HepG2 (cell line): Measurements from ENCODE around the gene PPP1R13L. TPM values are rescaled to one million over a fixed set of nuclear protein-coding genes. Genes with fewer than 3 reads are reported as not detected.

Experiments used
- ATAC-seq: fragments of 200-7000 bp; cut with Tn5 transposase; 3 replicates; pipeline ENCODE4 v1.9.1; 2020; ENCODE audit warnings: mild to moderate bottlenecking, moderate library complexity
- BruUV-seq: library from RNA; stranded (reverse); fragments of 400-500 nt; replicated peaks from 2 replicates; lab custom pipeline; 2021; lab: Mats Ljungman, UMichigan
- CTCF ChIA-PET: fragments of 300-600 bp; formaldehyde crosslinking; extraction: SDS; loops from one replicate; lab custom pipeline; 2021; ENCODE audit warnings: low total read pairs, inconsistent platforms, low intra/inter-chr PET ratio; lab: Yijun Ruan, JAX
- POLR2A ChIA-PET: fragments of 350-600 bp; sonication (Branson Sonifier 250); formaldehyde crosslinking; loops from one replicate; lab custom pipeline; 2020; ENCODE audit warnings: antibody characterized with exemption, inconsistent platforms; lab: Yijun Ruan, JAX
- DNase-seq: peaks from one replicate; pipeline ENCODE4 v3.0.0-alpha.2; 2015; ENCODE audit warnings: low spot score
- FAIRE-seq: peaks from 3 replicates; lab custom pipeline; 2011; peaks lifted over from hg19 to GRCh38; lab: Jason Lieb, UNC
- H2AFZ ChIP-seq: one replicate; pipeline ENCODE4 v1.6.1; 2011; ENCODE audit warnings: low read length, inconsistent platforms
- H3K27ac ChIP-seq: fragments of 300-600 bp; 3 replicates; pipeline ENCODE4 v1.8.0; 2011; ENCODE audit warnings: mixed run types, mild to moderate bottlenecking, mixed read lengths, low read length, inconsistent platforms; ENCODE audit not compliant: insufficient read depth; ENCODE audit errors: extremely low read length
- H3K27me3 ChIP-seq, 2 experiments: fragments of 200-600 bp in 1 of 2; 2 replicates in 1 of 2; 3 replicates in 1 of 2; pipeline versions ENCODE4 v1.6.0 to v1.8.0; 2011; ENCODE audit warnings: low read length in 2 of 2, mild to moderate bottlenecking in 2 of 2, moderate library complexity in 2 of 2, inconsistent platforms in 1 of 2; ENCODE audit not compliant: insufficient read depth in 2 of 2, control insufficient read depth in 1 of 2
- H3K36me3 ChIP-seq, 2 experiments: fragments of 200-600 bp in 1 of 2; replicated peaks in 1 of 2; 2 replicates in 1 of 2; 3 replicates in 1 of 2; pipeline versions ENCODE4 v1.5.1 to v1.8.0; 2011; ENCODE audit warnings: low read length in 2 of 2, inconsistent platforms in 1 of 2; ENCODE audit not compliant: insufficient read depth in 2 of 2, control insufficient read depth in 1 of 2
- H3K4me1 ChIP-seq: 2 replicates; pipeline ENCODE4 v1.5.1; 2012; ENCODE audit warnings: low read length, inconsistent platforms; ENCODE audit not compliant: insufficient read depth
- H3K4me2 ChIP-seq: 2 replicates; pipeline ENCODE4 v1.6.0; 2011; ENCODE audit warnings: low read depth, low read length, inconsistent platforms
- H3K4me3 ChIP-seq, 3 experiments: fragments of 200-600 bp in 1 of 3; sonication (generic), shearing (Covaris generic) in 1 of 3; replicated peaks in 1 of 3; 2 replicates each; pipeline ENCODE4 v1.5.1; 2011 to 2016; ENCODE audit warnings: low read length in 3 of 3, inconsistent platforms in 2 of 3, low read depth in 2 of 3, mild to moderate bottlenecking in 2 of 3, control low read depth in 1 of 3, mixed read lengths in 1 of 3; ENCODE audit not compliant: insufficient read depth in 1 of 3
- H3K79me2 ChIP-seq: one replicate; pipeline ENCODE4 v1.6.1; 2011; ENCODE audit warnings: low read length, inconsistent platforms; ENCODE audit not compliant: insufficient read depth
- H3K9ac ChIP-seq: 2 replicates; pipeline ENCODE4 v1.6.0; 2011; ENCODE audit warnings: mild to moderate bottlenecking, low read depth, low read length, inconsistent platforms; ENCODE audit not compliant: insufficient read depth
- H3K9me3 ChIP-seq: 2 replicates; pipeline ENCODE4 v1.5.1; 2012; ENCODE audit warnings: mild to moderate bottlenecking, low read length
- H4K20me1 ChIP-seq: 2 replicates; pipeline ENCODE4 v1.6.0; 2011; ENCODE audit warnings: inconsistent platforms, mild to moderate bottlenecking, low read length, moderate library complexity; ENCODE audit not compliant: insufficient read depth
- ATRX ChIP-seq: sonication (generic); formaldehyde crosslinking; IDR thresholded peaks from 2 replicates; pipeline ENCODE4 v1.4.0; 2020; ENCODE audit warnings: missing genetic modification reagents, borderline replicate concordance
- DNMT3B ChIP-seq: conservative IDR thresholded peaks from 2 replicates; pipeline ENCODE4 v1.6.1; 2016; ENCODE audit warnings: missing biosample characterization, control low read depth
- RBM22 ChIP-seq: fragments of 200-400 bp; formaldehyde crosslinking; optimal IDR thresholded peaks from 2 replicates; pipeline ENCODE3; 2017; ENCODE audit warnings: mild to moderate bottlenecking, low read length, moderate library complexity
- SALL1 ChIP-seq: sonication (generic); formaldehyde crosslinking; IDR thresholded peaks from 2 replicates; pipeline ENCODE4 v1.8.0; 2022; ENCODE audit warnings: mild to moderate bottlenecking, missing genetic modification reagents
- SOX13 ChIP-seq, 3 experiments: fragments of 450-650 bp in 1 of 3; sonication (generic) in 1 of 3; formaldehyde crosslinking in 1 of 3; IDR thresholded peaks in 2 of 3; conservative IDR thresholded peaks in 1 of 3; 2 replicates each; pipeline versions ENCODE4 v1.5.0 to v1.6.1; 2016 to 2020; ENCODE audit warnings: antibody characterized with exemption in 1 of 3, mild to moderate bottlenecking in 1 of 3, missing compliant biosample characterization in 1 of 3, missing genetic modification reagents in 1 of 3, moderate library complexity in 1 of 3
- WGBS: methylation state at CpG from one replicate; pipeline ENCODE4 v1.1.6; 2017; ENCODE audit warnings: low lambda C conversion rate; 5-methylcytosine and 5-hydroxymethylcytosine counted together
- in situ Hi-C: cut with HindIII; loops from 2 replicates; pipeline ENCODE4 v1.10.0; 2017; ENCODE audit warnings: low pct_unique_long_range_greater_than_20kb; ENCODE audit not compliant: extremely low pct_ligation_motif_present
- intact Hi-C: fragments of 100-400 bp; cut with micrococcal nuclease; formaldehyde crosslinking; loops from one replicate; pipeline ENCODE4 v1.10.0; 2022; ENCODE audit not compliant: unreplicated experiment
- polyA plus RNA-seq, 8 experiments: library from polyadenylated mRNA; depleted of rRNA in 3 of 8; stranded (reverse) in 7 of 8; unstranded in 1 of 8; fragments of >200 nt; fragmentation: Illumina TruSeq in 4 of 8; extraction: Trizol in 4 of 8; gene quantifications; 2 replicates each; pipeline versions ENCODE4 v1.2.1 to v1.2.3, GENCODE V29; 2011 to 2016; ENCODE audit warnings: low read depth in 4 of 8, missing spikeins in 1 of 8, mixed read lengths in 1 of 8; ENCODE audit not compliant: insufficient read depth in 1 of 8
- total RNA-seq, 5 experiments: library from RNA; depleted of rRNA; stranded (reverse); fragments of >200 nt; fragmentation: Illumina TruSeq; extraction: Trizol; gene quantifications; 2 replicates each; pipeline ENCODE4 v1.2.3, GENCODE V29; 2016; ENCODE audit warnings: low read depth in 1 of 5
- TF ChIP-seq, protein P1 (sequence below): IDR thresholded peaks from 2 replicates; pipeline ENCODE4 v1.6.1; 2016; ENCODE audit warnings: low read depth, missing genetic modification reagents, missing compliant biosample characterization
- TF ChIP-seq, protein P2 (sequence below): sonication (generic); IDR thresholded peaks from 2 replicates; pipeline ENCODE4 v1.6.1; 2016; ENCODE audit warnings: low read depth, borderline replicate concordance
- TF ChIP-seq, protein P3 (sequence below): sonication (generic); formaldehyde crosslinking; IDR thresholded peaks from 2 replicates; pipeline ENCODE4 v1.4.0; 2020; ENCODE audit warnings: mild to moderate bottlenecking, missing genetic modification reagents
- TF ChIP-seq, protein P4 (sequence below): IDR thresholded peaks from 2 replicates; pipeline ENCODE4 v1.6.1; 2016; ENCODE audit warnings: missing compliant biosample characterization, missing genetic modification reagents, borderline replicate concordance

The PPP1R13L gene
- total and polyA plus RNA-seq, 2 of the 13 experiments (the other 11 are each of a cell fraction or from before 2014, with no cell fraction given): 1.3 to 6.6 TPM

DNA sequence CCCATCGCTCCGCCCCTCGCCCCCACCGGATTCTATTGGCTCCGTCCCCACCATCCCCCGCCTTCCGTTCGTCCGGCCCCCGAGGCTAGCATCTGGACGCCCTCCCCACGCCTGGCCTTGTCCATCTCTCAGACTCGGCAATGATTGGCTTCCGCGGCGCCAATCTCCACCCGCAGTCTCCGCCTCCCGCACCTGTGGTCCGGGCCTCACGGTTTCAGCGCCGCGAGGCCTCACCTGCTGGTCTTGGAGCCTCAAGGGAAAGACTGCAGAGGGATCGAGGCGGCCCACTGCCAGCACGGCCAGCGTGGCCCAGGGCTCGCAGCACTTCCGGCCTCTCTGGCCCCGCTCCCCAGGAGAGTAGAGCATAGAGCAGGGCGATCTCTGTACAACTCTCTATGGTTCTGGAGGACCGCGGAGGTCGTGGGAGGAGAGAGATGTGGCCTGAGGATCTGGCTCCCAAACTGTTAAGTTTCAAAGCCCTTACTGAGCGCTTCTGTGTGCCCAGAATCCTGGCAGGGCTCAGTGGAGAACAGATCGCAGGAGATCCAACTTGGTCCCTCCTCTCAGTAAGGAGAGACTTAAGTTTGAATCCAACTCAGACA lies 18.8 kb upstream of the PPP1R13L start, which contains the start of gene ERCC1:
Gene ERCC1 (minus strand): TSS at position 329 of the 602 bp plus-strand sequence. CDS start 543 bp downstream, outside the sequence.
- ATAC-seq (peak; percentile 91), DNase-seq (peak; percentile 96), FAIRE-seq (no peak)
- in situ Hi-C loops (loop anchor here (10.0 kb wide), 1 partner anchor 51 kb away; no protein-coding TSS in a partner anchor), intact Hi-C loops (loop anchor here (1.0 to 2.0 kb wide), 2 partner anchors 19 to 159 kb away; no protein-coding TSS in a partner anchor)
- ChIA-PET CTCF (no interaction called here), POLR2A (interaction anchor here (0.7 to 1.7 kb wide), 3 partner anchors 18 to 55 kb away, joined by 3 to 6 read pairs (median 6); no protein-coding TSS in a partner anchor)
- Histone ChIP-seq H3K79me2 (peaks cover 9% of the 10 kb centered on the region), H3K36me3 (peaks cover 0 to 14% of the 10 kb centered on the region in 2 experiments; a peak in 1 of 5 replicates), H3K9me3 (no peaks in the 10 kb centered on the region), H3K27me3 (no peaks in the 10 kb centered on the region; a peak in 1 of 5 replicates), H3K4me3 (peak within 1 kb of the TSS; percentile 73 to 94 (median 83)), H4K20me1 (no peaks in the 10 kb centered on the region), H3K27ac (peak within 1 kb of the TSS; percentile 87), H2AFZ (no peak within 1 kb of the TSS), H3K9ac (peak within 1 kb of the TSS; percentile 83), H3K4me1 (peaks cover 40% of the 10 kb centered on the region), H3K4me2 (peak within 1 kb of the TSS; percentile 94)
- TSS peak; percentile 91 for BruUV-seq
- WGBS: 0% methylated on average over 24 of the region's 37 CpGs
- TF ChIP-seq ATRX (CRISPR knock-in tag) (no peak), DNMT3B (CRISPR knock-in tag) (peak; percentile 91), SALL1 (peak; percentile 82), SOX13 (IDR thresholded peaks at IDR 0.05) (0 out of 2 replicates have a peak, but pooled peaks have one; percentile 18), SOX13 (CRISPR knock-in tag; conservative IDR thresholded peaks at IDR 0.05 in 1 of 2, IDR thresholded peaks at IDR 0.05 in 1 of 2) (peak in 1 of 2 experiments; percentile 55; a peak in 2 of 4 replicates), RBM22 (peak; percentile 79)
- TF ChIP-seq, protein P1, sequence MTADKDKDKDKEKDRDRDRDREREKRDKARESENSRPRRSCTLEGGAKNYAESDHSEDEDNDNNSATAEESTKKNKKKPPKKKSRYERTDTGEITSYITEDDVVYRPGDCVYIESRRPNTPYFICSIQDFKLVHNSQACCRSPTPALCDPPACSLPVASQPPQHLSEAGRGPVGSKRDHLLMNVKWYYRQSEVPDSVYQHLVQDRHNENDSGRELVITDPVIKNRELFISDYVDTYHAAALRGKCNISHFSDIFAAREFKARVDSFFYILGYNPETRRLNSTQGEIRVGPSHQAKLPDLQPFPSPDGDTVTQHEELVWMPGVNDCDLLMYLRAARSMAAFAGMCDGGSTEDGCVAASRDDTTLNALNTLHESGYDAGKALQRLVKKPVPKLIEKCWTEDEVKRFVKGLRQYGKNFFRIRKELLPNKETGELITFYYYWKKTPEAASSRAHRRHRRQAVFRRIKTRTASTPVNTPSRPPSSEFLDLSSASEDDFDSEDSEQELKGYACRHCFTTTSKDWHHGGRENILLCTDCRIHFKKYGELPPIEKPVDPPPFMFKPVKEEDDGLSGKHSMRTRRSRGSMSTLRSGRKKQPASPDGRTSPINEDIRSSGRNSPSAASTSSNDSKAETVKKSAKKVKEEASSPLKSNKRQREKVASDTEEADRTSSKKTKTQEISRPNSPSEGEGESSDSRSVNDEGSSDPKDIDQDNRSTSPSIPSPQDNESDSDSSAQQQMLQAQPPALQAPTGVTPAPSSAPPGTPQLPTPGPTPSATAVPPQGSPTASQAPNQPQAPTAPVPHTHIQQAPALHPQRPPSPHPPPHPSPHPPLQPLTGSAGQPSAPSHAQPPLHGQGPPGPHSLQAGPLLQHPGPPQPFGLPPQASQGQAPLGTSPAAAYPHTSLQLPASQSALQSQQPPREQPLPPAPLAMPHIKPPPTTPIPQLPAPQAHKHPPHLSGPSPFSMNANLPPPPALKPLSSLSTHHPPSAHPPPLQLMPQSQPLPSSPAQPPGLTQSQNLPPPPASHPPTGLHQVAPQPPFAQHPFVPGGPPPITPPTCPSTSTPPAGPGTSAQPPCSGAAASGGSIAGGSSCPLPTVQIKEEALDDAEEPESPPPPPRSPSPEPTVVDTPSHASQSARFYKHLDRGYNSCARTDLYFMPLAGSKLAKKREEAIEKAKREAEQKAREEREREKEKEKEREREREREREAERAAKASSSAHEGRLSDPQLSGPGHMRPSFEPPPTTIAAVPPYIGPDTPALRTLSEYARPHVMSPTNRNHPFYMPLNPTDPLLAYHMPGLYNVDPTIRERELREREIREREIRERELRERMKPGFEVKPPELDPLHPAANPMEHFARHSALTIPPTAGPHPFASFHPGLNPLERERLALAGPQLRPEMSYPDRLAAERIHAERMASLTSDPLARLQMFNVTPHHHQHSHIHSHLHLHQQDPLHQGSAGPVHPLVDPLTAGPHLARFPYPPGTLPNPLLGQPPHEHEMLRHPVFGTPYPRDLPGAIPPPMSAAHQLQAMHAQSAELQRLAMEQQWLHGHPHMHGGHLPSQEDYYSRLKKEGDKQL (CRISPR knock-in tag): no peak
- TF ChIP-seq, protein P2, sequence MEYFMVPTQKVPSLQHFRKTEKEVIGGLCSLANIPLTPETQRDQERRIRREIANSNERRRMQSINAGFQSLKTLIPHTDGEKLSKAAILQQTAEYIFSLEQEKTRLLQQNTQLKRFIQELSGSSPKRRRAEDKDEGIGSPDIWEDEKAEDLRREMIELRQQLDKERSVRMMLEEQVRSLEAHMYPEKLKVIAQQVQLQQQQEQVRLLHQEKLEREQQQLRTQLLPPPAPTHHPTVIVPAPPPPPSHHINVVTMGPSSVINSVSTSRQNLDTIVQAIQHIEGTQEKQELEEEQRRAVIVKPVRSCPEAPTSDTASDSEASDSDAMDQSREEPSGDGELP: peak; percentile 76; the same call in 1 of the 2 replicates
- TF ChIP-seq, protein P3, sequence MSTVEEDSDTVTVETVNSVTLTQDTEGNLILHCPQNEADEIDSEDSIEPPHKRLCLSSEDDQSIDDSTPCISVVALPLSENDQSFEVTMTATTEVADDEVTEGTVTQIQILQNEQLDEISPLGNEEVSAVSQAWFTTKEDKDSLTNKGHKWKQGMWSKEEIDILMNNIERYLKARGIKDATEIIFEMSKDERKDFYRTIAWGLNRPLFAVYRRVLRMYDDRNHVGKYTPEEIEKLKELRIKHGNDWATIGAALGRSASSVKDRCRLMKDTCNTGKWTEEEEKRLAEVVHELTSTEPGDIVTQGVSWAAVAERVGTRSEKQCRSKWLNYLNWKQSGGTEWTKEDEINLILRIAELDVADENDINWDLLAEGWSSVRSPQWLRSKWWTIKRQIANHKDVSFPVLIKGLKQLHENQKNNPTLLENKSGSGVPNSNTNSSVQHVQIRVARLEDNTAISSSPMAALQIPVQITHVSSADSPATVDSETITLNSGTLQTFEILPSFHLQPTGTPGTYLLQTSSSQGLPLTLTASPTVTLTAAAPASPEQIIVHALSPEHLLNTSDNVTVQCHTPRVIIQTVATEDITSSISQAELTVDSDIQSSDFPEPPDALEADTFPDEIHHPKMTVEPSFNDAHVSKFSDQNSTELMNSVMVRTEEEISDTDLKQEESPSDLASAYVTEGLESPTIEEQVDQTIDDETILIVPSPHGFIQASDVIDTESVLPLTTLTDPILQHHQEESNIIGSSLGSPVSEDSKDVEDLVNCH (CRISPR knock-in tag): 0 out of 2 replicates have a peak, but pooled peaks have one; percentile 78
- TF ChIP-seq, protein P4, sequence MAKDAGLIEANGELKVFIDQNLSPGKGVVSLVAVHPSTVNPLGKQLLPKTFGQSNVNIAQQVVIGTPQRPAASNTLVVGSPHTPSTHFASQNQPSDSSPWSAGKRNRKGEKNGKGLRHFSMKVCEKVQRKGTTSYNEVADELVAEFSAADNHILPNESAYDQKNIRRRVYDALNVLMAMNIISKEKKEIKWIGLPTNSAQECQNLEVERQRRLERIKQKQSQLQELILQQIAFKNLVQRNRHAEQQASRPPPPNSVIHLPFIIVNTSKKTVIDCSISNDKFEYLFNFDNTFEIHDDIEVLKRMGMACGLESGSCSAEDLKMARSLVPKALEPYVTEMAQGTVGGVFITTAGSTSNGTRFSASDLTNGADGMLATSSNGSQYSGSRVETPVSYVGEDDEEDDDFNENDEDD (CRISPR knock-in tag): peak; percentile 88
